ENCODE results near the gene CTSG. TPM values are rescaled to one million over a fixed set of nuclear protein-coding genes. Genes with fewer than 3 reads are reported as not detected.

The CTSG gene
- total and polyA plus RNA-seq, 12 donors, result 0.13 to 0.55 (median 0.39) TPM; not detected in 7

GRCh38 chr14:24578558-24578957 is 2.5 kb upstream of the CTSG start:
- no peaks in the 10 kb centered on the region for H3K9me3 ChIP-seq (replicated peaks in 1 of 3)
- no peak overlapping the region for H3K4me3 ChIP-seq
- TF ChIP-seq POLR2A (IDR thresholded peaks at IDR 0.05) (no peak), CTCF (IDR thresholded peaks at IDR 0.05) (no peak)
- no peaks in the 10 kb centered on the region for H3K4me1 ChIP-seq (replicated peaks in 1 of 2)
- H3K27me3 ChIP-seq, result no peaks in the 10 kb centered on the region
- H3K27ac ChIP-seq, result no peak overlapping the region
- 42 to 67% (median 55%) methylated on average over 2 of the region's 2 CpGs for WGBS, 4 donors
- intact Hi-C loops (cut with DNase I), result no loop called here
- H3K36me3 ChIP-seq (replicated peaks in 1 of 2), result no peaks in the 10 kb centered on the region
- no peak for DNase-seq

- WGBS, 4 donors, result 65 to 77% (median 72%) methylated on average over 5 of the region's 5 CpGs
- no peak for DNase-seq
- Histone ChIP-seq H3K4me1 (replicated peaks in 1 of 2) (no peaks in the 10 kb centered on the region), H3K4me3 (no peak overlapping the region), H3K9me3 (replicated peaks in 1 of 3) (no peaks in the 10 kb centered on the region), H3K27me3 (no peaks in the 10 kb centered on the region), H3K36me3 (replicated peaks in 1 of 2) (no peaks in the 10 kb centered on the region), H3K27ac (no peak overlapping the region)
- intact Hi-C loops (cut with DNase I), result no loop called here
- TF ChIP-seq POLR2A (IDR thresholded peaks at IDR 0.05), result no peak
- TF ChIP-seq CTCF (IDR thresholded peaks at IDR 0.05), result no peak
These were observed 721 bp upstream of the CTSG start for GRCh38 chr14:24576771-24577170.

- Histone ChIP-seq H3K9me3 (replicated peaks in 1 of 3) (no peaks in the 10 kb centered on the region), H3K36me3 (replicated peaks in 1 of 2) (no peaks in the 10 kb centered on the region), H3K4me3 (no peak overlapping the region), H3K27me3 (no peaks in the 10 kb centered on the region), H3K4me1 (replicated peaks in 1 of 2) (no peaks in the 10 kb centered on the region), H3K27ac (no peak overlapping the region)
- TF ChIP-seq POLR2A (IDR thresholded peaks at IDR 0.05), result no peak
- TF ChIP-seq CTCF (IDR thresholded peaks at IDR 0.05), result no peak
- DNase-seq, result no peak
- WGBS, 4 donors, result 75 to 80% (median 79%) methylated on average over 26 to 27 of the region's 27 CpGs
- intact Hi-C loops (cut with DNase I), result no loop called here
These were observed 1.8 kb downstream of the CTSG start for GRCh38 chr14:24574206-24574774.

- TF ChIP-seq CTCF (IDR thresholded peaks at IDR 0.05) (no peak), POLR2A (IDR thresholded peaks at IDR 0.05) (no peak)
- intact Hi-C loops (cut with DNase I), result no loop called here
- 57 to 100% (median 63%) methylated on average over 1 to 2 of the region's 2 CpGs for WGBS, 4 donors
- H3K36me3 ChIP-seq (replicated peaks in 1 of 2), result no peaks in the 10 kb centered on the region
- no peaks in the 10 kb centered on the region for H3K9me3 ChIP-seq (replicated peaks in 1 of 3)
- no peaks in the 10 kb centered on the region for H3K27me3 ChIP-seq
- no peak overlapping the region for H3K27ac ChIP-seq
- no peak for DNase-seq
- no peak overlapping the region for H3K4me3 ChIP-seq
- no peaks in the 10 kb centered on the region for H3K4me1 ChIP-seq (replicated peaks in 1 of 2)
These were observed 9.7 kb downstream of the CTSG start for GRCh38 chr14:24566318-24566717.
